Suprapubic skin (tissue), 4 donors: Measurements from ENCODE around the gene ZNF723. TPM values are rescaled to one million over a fixed set of nuclear protein-coding genes. Genes with fewer than 3 reads are reported as not detected.
"Not testable (repeated sequence)": the region's sequence is repeated elsewhere in the genome, so short reads cannot be mapped to it uniquely, and the experiment has no call there.

Experiments
- DNase-seq, 2 donors: peaks; one replicate each; pipeline ENCODE4 v3.0.0-alpha.2; 2019; ENCODE audit warnings: low spot score in 2 of 2
- H3K27ac ChIP-seq: fragments of 200-600 bp; sonication (generic); one replicate; pipeline ENCODE4 v1.5.1; 2019
- H3K27me3 ChIP-seq: fragments of 200-600 bp; sonication (generic); one replicate; pipeline ENCODE4 v1.5.1; 2019
- H3K36me3 ChIP-seq: fragments of 200-600 bp; sonication (generic); one replicate; pipeline ENCODE4 v1.5.1; 2019
- H3K4me1 ChIP-seq: fragments of 200-600 bp; sonication (generic); one replicate; pipeline ENCODE4 v1.5.1; 2019
- H3K4me3 ChIP-seq: fragments of 200-600 bp; sonication (generic); one replicate; pipeline ENCODE4 v1.5.1; 2019; ENCODE audit warnings: mild to moderate bottlenecking
- H3K9me3 ChIP-seq: fragments of 200-600 bp; sonication (generic); one replicate; pipeline ENCODE4 v1.5.1; 2019
- CTCF ChIP-seq, 2 donors: fragments of 200-600 bp in 1 of 2; fragments of 450-650 bp in 1 of 2; sonication (generic) in 1 of 2; IDR thresholded peaks; one replicate each; pipeline ENCODE4 v1.5.1; 2016 to 2019; ENCODE audit warnings: antibody characterized with exemption in 2 of 2, mild to moderate bottlenecking in 1 of 2, moderate library complexity in 1 of 2
- EP300 ChIP-seq: sonication (generic); formaldehyde crosslinking; IDR thresholded peaks from one replicate; pipeline ENCODE4 v1.6.1; 2017; ENCODE audit warnings: antibody characterized with exemption
- POLR2A ChIP-seq, 2 donors: fragments of 450-650 bp; IDR thresholded peaks; one replicate each; pipeline ENCODE4 v1.6.1; 2017; ENCODE audit warnings: antibody characterized with exemption in 2 of 2, mild to moderate bottlenecking in 2 of 2, moderate library complexity in 2 of 2
- POLR2AphosphoS5 ChIP-seq, 3 donors: sonication (generic); formaldehyde crosslinking; IDR thresholded peaks; one replicate each; pipeline ENCODE4 v1.6.1; 2017; ENCODE audit warnings: antibody characterized with exemption in 3 of 3
- WGBS: methylation state at CpG from one replicate; pipeline ENCODE4 v1.1.5; 2018; 5-methylcytosine and 5-hydroxymethylcytosine counted together
- total RNA-seq, 4 donors: library from RNA; depleted of rRNA; stranded (reverse); fragments of >200 nt; gene quantifications; one replicate each; pipeline ENCODE4 v1.1.0, GENCODE V29; 2016

The ZNF723 gene
- total RNA-seq, 4 donors from 2014 or later: not detected

- Histone ChIP-seq H3K27ac (no peak overlapping the region), H3K27me3 (peaks cover 11% of the 10 kb centered on the region), H3K4me3 (no peak overlapping the region), H3K36me3 (no peaks in the 10 kb centered on the region), H3K9me3 (peaks cover 24% of the 10 kb centered on the region), H3K4me1 (no peaks in the 10 kb centered on the region)
- no peak for DNase-seq
- TF ChIP-seq POLR2AphosphoS5 (IDR thresholded peaks at IDR 0.05) (no peak), EP300 (no peak)
- 11% methylated on average over 10 of the region's 72 CpGs for WGBS
Measured at GRCh38 chr19:22807061-22807835, 24.8 kb upstream of the ZNF723 start.

GRCh38 chr19:22814124-22814523 is 18.0 kb upstream of the ZNF723 start:
- DNase-seq: no peak
- no peaks in the 10 kb centered on the region for H3K36me3 ChIP-seq
- TF ChIP-seq POLR2AphosphoS5 (IDR thresholded peaks at IDR 0.05) (no peak), EP300 (no peak), CTCF (IDR thresholded peaks at IDR 0.05) (no peak), POLR2A (IDR thresholded peaks at IDR 0.05) (no peak)
- H3K27ac ChIP-seq: no peak overlapping the region
- H3K4me1 ChIP-seq: no peaks in the 10 kb centered on the region
- no peaks in the 10 kb centered on the region for H3K27me3 ChIP-seq
- H3K4me3 ChIP-seq: no peak overlapping the region
- H3K9me3 ChIP-seq: peaks cover 13% of the 10 kb centered on the region
- WGBS: 86% methylated on average over 2 of the region's 2 CpGs

GRCh38 chr19:22831211-22831610 is 880 bp upstream of the ZNF723 start:
- WGBS: 94% methylated on average over 11 of the region's 11 CpGs
- Histone ChIP-seq H3K9me3 (peaks cover 28% of the 10 kb centered on the region), H3K4me3 (no peak overlapping the region), H3K27ac (no peak overlapping the region), H3K36me3 (no peaks in the 10 kb centered on the region), H3K4me1 (no peaks in the 10 kb centered on the region), H3K27me3 (no peaks in the 10 kb centered on the region)
- peak in 1 of 2 donors; percentile 24 for DNase-seq
- TF ChIP-seq CTCF (IDR thresholded peaks at IDR 0.05) (no peak), POLR2AphosphoS5 (IDR thresholded peaks at IDR 0.05) (no peak), EP300 (no peak), POLR2A (IDR thresholded peaks at IDR 0.05) (no peak)

- H3K27ac ChIP-seq, H3K27me3 ChIP-seq, H3K36me3 ChIP-seq, H3K4me3 ChIP-seq, H3K4me1 ChIP-seq, DNase-seq: not testable (repeated sequence)
- peaks cover 80% of the 10 kb centered on the region for H3K9me3 ChIP-seq
Measured at GRCh38 chr19:22857713-22858320, 25.7 kb downstream of the ZNF723 start.

GRCh38 chr19:22882797-22883196 is 50.7 kb downstream of the ZNF723 start:
- Histone ChIP-seq H3K9me3 (peaks cover 9% of the 10 kb centered on the region), H3K27ac (no peak overlapping the region), H3K4me1 (no peaks in the 10 kb centered on the region), H3K4me3 (no peak overlapping the region), H3K36me3 (no peaks in the 10 kb centered on the region), H3K27me3 (no peaks in the 10 kb centered on the region)
- TF ChIP-seq POLR2AphosphoS5 (IDR thresholded peaks at IDR 0.05): no peak
- TF ChIP-seq CTCF (IDR thresholded peaks at IDR 0.05): no peak
- no peak for TF ChIP-seq EP300
- TF ChIP-seq POLR2A (IDR thresholded peaks at IDR 0.05): no peak
- DNase-seq: no peak
- 2% methylated on average over 3 of the region's 3 CpGs for WGBS

- TF ChIP-seq EP300 (no peak), POLR2A (IDR thresholded peaks at IDR 0.05) (no peak), CTCF (IDR thresholded peaks at IDR 0.05) (no peak), POLR2AphosphoS5 (IDR thresholded peaks at IDR 0.05) (no peak)
- Histone ChIP-seq H3K9me3 (peaks cover 24% of the 10 kb centered on the region), H3K27me3 (no peaks in the 10 kb centered on the region), H3K4me3 (no peak overlapping the region), H3K4me1 (no peaks in the 10 kb centered on the region), H3K27ac (no peak overlapping the region), H3K36me3 (no peaks in the 10 kb centered on the region)
- no peak for DNase-seq
- WGBS: 95% methylated on average over 27 of the region's 35 CpGs
Measured at GRCh38 chr19:22893855-22894270, 61.8 kb downstream of the ZNF723 start.
